22Rv1 (cell line): Measurements from ENCODE around the gene TSPAN4.

ENCODE experiments used
- H3K27ac ChIP-seq: fragments of 450-650 bp; 2 replicates; pipeline ENCODE4 v1.5.1; 2017
- ZFX ChIP-seq: fragments of 450-650 bp; IDR thresholded peaks from 2 replicates; pipeline ENCODE4 v1.6.1; 2017; ENCODE audit warnings: antibody characterized with exemption, borderline replicate concordance
- TF ChIP-seq, protein P1 (sequence below): fragments of 450-650 bp; IDR thresholded peaks from 2 replicates; pipeline ENCODE4 v1.5.1; 2017; ENCODE audit warnings: mild to moderate bottlenecking

Gene TSPAN4

DNA sequence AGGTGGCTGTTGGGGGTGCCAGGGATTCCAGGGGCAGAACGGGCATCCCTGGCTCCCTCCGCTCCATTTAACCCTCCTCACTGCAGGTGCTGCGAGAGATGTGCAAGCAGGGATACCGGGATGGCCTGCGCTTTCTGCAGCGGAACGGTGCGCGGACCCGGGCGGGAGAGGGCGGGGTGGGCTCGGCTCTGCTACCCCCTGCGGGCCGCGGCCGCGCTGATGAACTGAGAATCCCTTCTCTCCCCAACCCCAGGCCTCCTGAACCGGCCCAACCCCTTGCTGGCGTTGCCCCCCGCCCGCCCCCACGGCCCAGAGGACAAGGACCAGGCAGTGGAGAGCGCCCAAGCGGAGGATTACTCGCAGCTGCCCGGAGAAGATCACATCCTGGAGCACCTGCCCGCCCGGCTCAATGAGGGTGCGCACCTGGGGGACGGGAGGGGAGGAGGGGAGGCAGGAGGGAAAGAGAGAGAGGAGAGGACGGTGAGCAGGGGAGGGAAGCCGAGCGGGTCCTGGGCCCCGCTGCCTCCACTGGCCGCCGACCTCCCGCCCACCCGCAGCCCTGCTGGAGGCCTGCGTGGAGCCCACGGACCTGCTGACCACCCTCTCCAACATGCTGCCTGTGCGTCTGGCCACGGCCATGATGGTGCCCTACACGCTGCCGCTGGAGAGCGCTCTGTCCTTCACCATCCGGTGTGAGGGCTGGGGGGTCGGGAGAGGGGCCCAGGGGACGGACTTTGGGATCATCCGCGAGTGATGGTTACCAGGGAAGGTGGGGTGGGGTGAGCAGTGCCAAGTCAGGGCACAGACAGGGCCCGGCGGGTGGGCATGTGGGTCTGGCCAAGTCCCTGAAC is 19.0 kb upstream of the TSPAN4 start:
- H3K27ac ChIP-seq, result peak overlapping the region; percentile 96
- no peak for TF ChIP-seq ZFX
- TF ChIP-seq, protein P1, sequence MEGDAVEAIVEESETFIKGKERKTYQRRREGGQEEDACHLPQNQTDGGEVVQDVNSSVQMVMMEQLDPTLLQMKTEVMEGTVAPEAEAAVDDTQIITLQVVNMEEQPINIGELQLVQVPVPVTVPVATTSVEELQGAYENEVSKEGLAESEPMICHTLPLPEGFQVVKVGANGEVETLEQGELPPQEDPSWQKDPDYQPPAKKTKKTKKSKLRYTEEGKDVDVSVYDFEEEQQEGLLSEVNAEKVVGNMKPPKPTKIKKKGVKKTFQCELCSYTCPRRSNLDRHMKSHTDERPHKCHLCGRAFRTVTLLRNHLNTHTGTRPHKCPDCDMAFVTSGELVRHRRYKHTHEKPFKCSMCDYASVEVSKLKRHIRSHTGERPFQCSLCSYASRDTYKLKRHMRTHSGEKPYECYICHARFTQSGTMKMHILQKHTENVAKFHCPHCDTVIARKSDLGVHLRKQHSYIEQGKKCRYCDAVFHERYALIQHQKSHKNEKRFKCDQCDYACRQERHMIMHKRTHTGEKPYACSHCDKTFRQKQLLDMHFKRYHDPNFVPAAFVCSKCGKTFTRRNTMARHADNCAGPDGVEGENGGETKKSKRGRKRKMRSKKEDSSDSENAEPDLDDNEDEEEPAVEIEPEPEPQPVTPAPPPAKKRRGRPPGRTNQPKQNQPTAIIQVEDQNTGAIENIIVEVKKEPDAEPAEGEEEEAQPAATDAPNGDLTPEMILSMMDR, result no peak

DNA sequence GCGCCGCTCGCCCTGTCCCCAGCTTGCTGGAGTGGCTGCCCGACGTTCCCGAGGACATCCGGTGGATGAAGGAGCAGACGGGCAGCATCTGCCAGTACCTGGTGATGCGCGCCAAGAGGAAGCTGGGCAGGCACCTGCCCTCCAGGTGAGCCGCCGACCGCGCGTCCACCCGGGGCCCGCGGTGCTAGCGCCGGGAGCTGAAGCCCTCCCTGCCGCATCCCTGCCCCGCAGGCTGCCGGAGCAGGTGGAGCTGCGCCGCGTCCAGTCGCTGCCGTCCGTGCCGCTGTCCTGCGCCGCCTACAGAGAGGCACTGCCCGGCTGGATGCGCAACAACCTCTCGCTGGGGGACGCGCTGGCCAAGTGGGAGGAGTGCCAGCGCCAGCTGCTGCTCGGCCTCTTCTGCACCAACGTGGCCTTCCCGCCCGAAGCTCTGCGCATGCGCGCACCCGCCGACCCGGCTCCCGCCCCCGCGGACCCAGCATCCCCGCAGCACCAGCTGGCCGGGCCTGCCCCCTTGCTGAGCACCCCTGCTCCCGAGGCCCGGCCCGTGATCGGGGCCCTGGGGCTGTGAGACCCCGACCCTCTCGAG is 18.3 kb upstream of the TSPAN4 start:
- TF ChIP-seq ZFX, result no peak
- TF ChIP-seq, protein P1, result no peak; the same call in 1 of the 2 replicates
- peak overlapping the region; percentile 96 for H3K27ac ChIP-seq

DNA sequence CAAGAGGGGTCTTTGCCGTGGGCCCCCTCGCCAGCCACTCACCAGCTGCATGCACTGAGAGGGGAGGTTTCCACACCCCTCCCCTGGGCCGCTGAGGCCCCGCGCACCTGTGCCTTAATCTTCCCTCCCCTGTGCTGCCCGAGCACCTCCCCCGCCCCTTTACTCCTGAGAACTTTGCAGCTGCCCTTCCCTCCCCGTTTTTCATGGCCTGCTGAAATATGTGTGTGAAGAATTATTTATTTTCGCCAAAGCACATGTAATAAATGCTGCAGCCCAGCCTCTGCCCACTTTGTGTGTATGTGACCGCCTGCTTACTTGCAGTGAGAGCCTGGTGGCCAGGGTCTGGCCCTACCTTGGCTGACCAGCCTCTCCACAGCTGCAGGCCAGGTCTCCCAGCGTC is 17.7 kb upstream of the TSPAN4 start:
- peak overlapping the region; percentile 96 for H3K27ac ChIP-seq
- TF ChIP-seq, protein P1, result no peak
- TF ChIP-seq ZFX, result no peak

DNA sequence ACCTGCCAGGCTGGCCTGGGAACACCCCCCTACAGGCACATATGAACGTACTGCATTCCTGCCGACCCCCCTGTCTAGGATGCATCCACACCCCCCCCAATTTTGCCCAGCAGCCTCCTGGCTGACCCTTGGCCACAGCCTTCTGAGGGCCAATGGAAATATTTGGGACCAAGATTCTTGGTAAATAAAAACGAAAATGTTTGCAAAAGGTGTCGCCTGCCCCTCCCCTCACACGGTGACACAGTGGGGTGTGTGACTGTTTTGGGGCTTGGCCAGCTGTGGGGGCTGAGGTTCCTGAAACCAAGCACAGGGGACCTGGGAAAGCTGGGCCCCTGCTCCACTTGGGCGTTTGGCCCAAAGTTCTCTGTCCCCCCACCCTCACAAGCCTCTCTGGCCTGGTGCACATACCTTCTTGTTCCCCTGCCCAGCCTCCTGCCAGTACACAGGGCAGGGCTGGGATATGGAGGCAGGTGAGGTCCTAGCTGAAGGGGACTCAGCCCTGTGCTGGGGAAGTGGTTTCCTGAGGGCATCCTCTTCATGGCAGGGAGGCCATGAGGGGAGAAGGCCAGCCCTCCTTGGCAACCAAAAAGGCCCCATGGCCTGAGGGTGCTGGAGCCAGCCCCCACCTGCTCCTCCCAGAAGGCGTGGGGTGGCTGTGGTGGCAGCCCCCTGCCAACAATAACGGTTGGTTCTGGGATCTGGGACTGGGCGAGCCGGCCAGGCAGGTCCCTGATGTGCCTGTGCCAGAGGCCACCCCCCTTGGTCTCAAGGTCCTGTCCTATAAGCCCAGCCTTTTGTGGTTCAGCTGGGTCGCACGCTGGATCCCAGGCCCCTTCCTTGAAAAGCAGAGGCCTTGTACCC is 17.1 kb upstream of the TSPAN4 start:
- H3K27ac ChIP-seq, result peak overlapping the region; percentile 96
- TF ChIP-seq, protein P1, result no peak
- no peak for TF ChIP-seq ZFX

DNA sequence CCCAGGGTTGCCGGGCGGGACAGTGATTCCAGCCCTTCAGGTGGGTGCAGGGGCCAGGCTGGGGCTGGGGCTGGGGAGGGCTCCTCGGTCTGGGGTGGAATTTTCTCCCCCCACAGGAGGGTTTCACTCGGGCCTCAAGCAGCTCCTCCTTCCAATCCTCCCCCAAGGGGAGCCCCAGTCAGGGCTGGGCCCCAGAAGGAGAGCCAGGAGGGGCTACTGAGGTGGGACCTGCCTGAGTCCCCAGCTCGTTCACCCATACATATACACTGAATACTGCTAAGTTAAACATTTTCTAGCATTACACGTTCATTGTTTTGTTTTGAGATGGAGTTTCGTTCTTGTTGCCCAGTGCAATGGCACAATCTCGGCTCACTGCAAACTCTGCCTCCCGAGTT is 16.4 kb upstream of the TSPAN4 start:
- TF ChIP-seq ZFX, result no peak
- TF ChIP-seq, protein P1, result no peak

DNA sequence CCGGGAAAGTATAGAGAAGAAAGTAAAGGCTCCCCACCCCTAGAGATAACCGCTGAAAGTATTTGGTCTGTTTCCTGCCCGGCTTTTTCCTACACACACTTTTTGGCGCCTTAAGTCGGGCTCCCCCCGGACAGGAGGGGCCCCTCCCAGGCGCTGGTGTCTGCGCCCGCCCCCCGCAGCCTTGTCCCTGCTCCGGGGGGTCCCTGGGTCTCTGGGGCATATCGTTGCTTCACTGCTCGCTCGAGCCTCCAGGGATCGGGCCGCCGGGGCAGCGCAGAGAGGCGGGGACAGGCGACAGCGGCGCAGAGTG is 15.9 kb upstream of the TSPAN4 start:
- H3K27ac ChIP-seq, result peak overlapping the region; percentile 96
- TF ChIP-seq, protein P1, result no peak
- TF ChIP-seq ZFX, result no peak

More for the DNA sequence above, 16.4 kb upstream of the TSPAN4 start:
- H3K27ac ChIP-seq, result peak overlapping the region; percentile 96
